H9 (cell line): ENCODE results near the gene CLEC20A. TPM values are rescaled to one million over a fixed set of nuclear protein-coding genes. Genes with fewer than 3 reads are reported as not detected.
"Not testable (repeated sequence)": the region's sequence is repeated elsewhere in the genome, so short reads cannot be mapped to it uniquely, and the experiment has no call there.

Experiments
- DNase-seq: peaks from one replicate; pipeline ENCODE4 v3.0.0-alpha.2; 2017
- H2AFZ ChIP-seq: one replicate; pipeline ENCODE4 v1.6.1; 2013; ENCODE audit warnings: mild to moderate bottlenecking, low read length, control low read depth, moderate library complexity
- H2AK5ac ChIP-seq: 2 replicates; pipeline ENCODE4 v1.6.1; 2013; ENCODE audit warnings: low read length, control low read depth, mixed read lengths; ENCODE audit not compliant: insufficient read length
- H2BK120ac ChIP-seq: one replicate; pipeline ENCODE4 v1.6.1; 2013; ENCODE audit warnings: low read depth, mild to moderate bottlenecking, low read length, control low read depth, inconsistent platforms; ENCODE audit not compliant: poor library complexity, severe bottlenecking
- H2BK12ac ChIP-seq: 2 replicates; pipeline ENCODE4 v1.6.1; 2013; ENCODE audit warnings: low read length, control low read depth, mixed read lengths, low read depth; ENCODE audit not compliant: insufficient read length
- H2BK15ac ChIP-seq: 2 replicates; pipeline ENCODE4 v1.6.1; 2013; ENCODE audit warnings: low read depth, low read length, control low read depth
- H2BK20ac ChIP-seq: one replicate; pipeline ENCODE4 v1.6.1; 2013; ENCODE audit warnings: low read depth, mild to moderate bottlenecking, low read length, control low read depth, inconsistent platforms; ENCODE audit not compliant: poor library complexity, severe bottlenecking
- H2BK5ac ChIP-seq: 2 replicates; pipeline ENCODE4 v1.6.1; 2013; ENCODE audit warnings: low read length, control low read depth, mixed read lengths; ENCODE audit not compliant: insufficient read length
- H3K14ac ChIP-seq: 2 replicates; pipeline ENCODE4 v1.6.1; 2013; ENCODE audit warnings: low read length, control low read depth; ENCODE audit not compliant: insufficient read depth
- H3K18ac ChIP-seq: 2 replicates; pipeline ENCODE4 v1.6.1; 2013; ENCODE audit warnings: low read depth, mild to moderate bottlenecking, mixed read lengths, low read length, control low read depth; ENCODE audit not compliant: insufficient read length
- H3K23ac ChIP-seq: 2 replicates; pipeline ENCODE4 v1.6.1; 2013; ENCODE audit warnings: low read length, control low read depth, mixed read lengths, low read depth; ENCODE audit not compliant: insufficient read length
- H3K23me2 ChIP-seq: 2 replicates; pipeline ENCODE4 v1.6.1; 2013; ENCODE audit warnings: low read depth, mild to moderate bottlenecking, mixed read lengths, low read length, control low read depth; ENCODE audit not compliant: insufficient read length, poor library complexity, severe bottlenecking
- H3K27ac ChIP-seq: 2 replicates; pipeline ENCODE4 v1.5.1; 2013; ENCODE audit warnings: low read length, control low read depth, mixed read lengths, low read depth; ENCODE audit not compliant: insufficient read length
- H3K27me3 ChIP-seq: 2 replicates; pipeline ENCODE4 v1.6.1; 2013; ENCODE audit warnings: low read length, control low read depth, inconsistent platforms; ENCODE audit not compliant: insufficient read depth
- H3K4ac ChIP-seq: 2 replicates; pipeline ENCODE4 v1.6.1; 2013; ENCODE audit warnings: low read depth, mild to moderate bottlenecking, control low read depth, inconsistent platforms, low read length, moderate library complexity
- H3K4me1 ChIP-seq: 2 replicates; pipeline ENCODE4 v1.6.1; 2013; ENCODE audit warnings: low read length, control low read depth, inconsistent platforms; ENCODE audit not compliant: insufficient read depth
- H3K4me2 ChIP-seq: 2 replicates; pipeline ENCODE4 v1.6.1; 2013; ENCODE audit warnings: low read length, control low read depth, mixed read lengths; ENCODE audit not compliant: insufficient read length, insufficient read depth
- H3K56ac ChIP-seq: 2 replicates; pipeline ENCODE4 v1.6.1; 2013; ENCODE audit warnings: low read depth, mild to moderate bottlenecking, mixed read lengths, low read length, control low read depth; ENCODE audit not compliant: insufficient read length
- H3K79me1 ChIP-seq: 2 replicates; pipeline ENCODE4 v1.6.1; 2013; ENCODE audit warnings: low read depth, mild to moderate bottlenecking, moderate library complexity, low read length, control low read depth, inconsistent platforms; ENCODE audit not compliant: insufficient read depth, poor library complexity, severe bottlenecking
- H3K79me2 ChIP-seq: 2 replicates; pipeline ENCODE4 v1.6.1; 2013; ENCODE audit warnings: low read length, control low read depth, inconsistent platforms; ENCODE audit not compliant: insufficient read depth
- H3K9ac ChIP-seq: 2 replicates; pipeline ENCODE4 v1.6.1; 2013; ENCODE audit warnings: low read length, control low read depth, mixed read lengths; ENCODE audit not compliant: insufficient read length; ENCODE audit errors: extremely low read depth
- H3K9me3 ChIP-seq: one replicate; pipeline ENCODE4 v1.6.1; 2013; ENCODE audit warnings: low read depth, low read length, inconsistent platforms; ENCODE audit not compliant: control insufficient read depth
- H3T11ph ChIP-seq: one replicate; pipeline ENCODE4 v1.6.1; 2013; ENCODE audit warnings: mild to moderate bottlenecking, low read length, control low read depth, inconsistent platforms
- H4K20me1 ChIP-seq: one replicate; pipeline ENCODE4 v1.6.1; 2013; ENCODE audit not compliant: control insufficient read depth, insufficient read length, insufficient read depth
- H4K5ac ChIP-seq: 2 replicates; pipeline ENCODE4 v1.6.1; 2013; ENCODE audit warnings: low read depth, mild to moderate bottlenecking, mixed read lengths, low read length, control low read depth; ENCODE audit not compliant: insufficient read length
- H4K8ac ChIP-seq: replicated peaks from 2 replicates; pipeline ENCODE4 v1.6.1; 2013; ENCODE audit warnings: low read length, control low read depth, mixed read lengths, low read depth; ENCODE audit not compliant: insufficient read length
- H4K91ac ChIP-seq: 2 replicates; pipeline ENCODE4 v1.6.1; 2013; ENCODE audit warnings: low read depth, mild to moderate bottlenecking, moderate library complexity, mixed read lengths, low read length, control low read depth; ENCODE audit not compliant: insufficient read length
- H3K27ac Mint-ChIP-seq, 3 experiments: 2 replicates in 2 of 3; 3 replicates in 1 of 3; pipeline ENCODE4 v1.8.0; 2020 to 2021; ENCODE audit warnings: mixed read lengths in 3 of 3, mild to moderate bottlenecking in 1 of 3, moderate library complexity in 1 of 3
- H3K27me3 Mint-ChIP-seq: 2 replicates; pipeline ENCODE4 v1.8.0; 2021; ENCODE audit warnings: low read depth, mild to moderate bottlenecking, moderate library complexity, mixed read lengths
- H3K36me3 Mint-ChIP-seq, 3 experiments: 2 replicates in 2 of 3; 3 replicates in 1 of 3; pipeline ENCODE4 v1.8.0; 2020 to 2021; ENCODE audit warnings: low read depth in 3 of 3, mixed read lengths in 3 of 3; ENCODE audit not compliant: insufficient read depth in 1 of 3
- H3K4me1 Mint-ChIP-seq, 2 experiments: 2 replicates each; pipeline ENCODE4 v1.8.0; 2020; ENCODE audit warnings: mixed read lengths in 2 of 2
- H3K4me3 Mint-ChIP-seq, 2 experiments: 2 replicates in 1 of 2; 3 replicates in 1 of 2; pipeline ENCODE4 v1.8.0; 2020 to 2021; ENCODE audit warnings: mild to moderate bottlenecking in 2 of 2, mixed read lengths in 2 of 2, moderate library complexity in 1 of 2
- H3K9me3 Mint-ChIP-seq, 2 experiments: 2 replicates in 1 of 2; 3 replicates in 1 of 2; pipeline ENCODE4 v1.8.0; 2020; ENCODE audit warnings: mild to moderate bottlenecking in 2 of 2, mixed read lengths in 2 of 2, moderate library complexity in 1 of 2
- CTCF ChIP-seq: fragments of 200-600 bp; sonication (generic); conservative IDR thresholded peaks from 3 replicates; pipeline ENCODE4 v1.8.0; 2021; ENCODE audit warnings: antibody characterized with exemption, mild to moderate bottlenecking
- WGBS: extraction: QIAGEN DNeasy Blood & Tissue Kit; methylation state at CpG from one replicate; pipeline ENCODE4 v1.1.7; 2013; ENCODE audit warnings: missing lambda C conversion rate, low lambda C conversion rate, mixed read lengths; ENCODE audit not compliant: insufficient read length; ENCODE audit errors: extremely low coverage; 5-methylcytosine and 5-hydroxymethylcytosine counted together
- total RNA-seq: library from RNA; stranded (reverse); gene quantifications from 2 replicates; pipeline ENCODE4 v1.2.1, GENCODE V29; 2021

Gene CLEC20A
- total RNA-seq, 1 experiment from 2014 or later = not detected

GRCh38 chr1:178503849-178504248, 7.1 kb upstream of the CLEC20A start:
- Mint-ChIP-seq H3K27ac (no peak overlapping the region; a peak in 1 of 7 replicates), H3K4me3 (no peak overlapping the region), H3K36me3 (no peaks in the 10 kb centered on the region), H3K9me3 (no peaks in the 10 kb centered on the region), H3K27me3 (peaks cover 2% of the 10 kb centered on the region), H3K4me1 (peaks cover 6 to 13% of the 10 kb centered on the region in 2 experiments)
- Histone ChIP-seq H3K9ac (no peak overlapping the region), H2BK12ac (no peak overlapping the region), H3K27ac (no peak overlapping the region), H3K27me3 (no peaks in the 10 kb centered on the region), H3K79me1 (no peaks in the 10 kb centered on the region), H2BK20ac (no peak overlapping the region), H2AK5ac (no peak overlapping the region), H3T11ph (no peak overlapping the region), H3K9me3 (no peaks in the 10 kb centered on the region), H3K14ac (no peak overlapping the region), H2BK15ac (no peak overlapping the region), H3K4me1 (no peaks in the 10 kb centered on the region), H3K79me2 (no peaks in the 10 kb centered on the region), H3K23me2 (no peaks in the 10 kb centered on the region), H3K18ac (no peak overlapping the region), H2BK5ac (no peak overlapping the region), H3K4ac (no peak overlapping the region), H2AFZ (no peak overlapping the region), H4K20me1 (no peaks in the 10 kb centered on the region), H3K4me2 (no peak overlapping the region), H3K56ac (no peak overlapping the region), H3K23ac (no peak overlapping the region), H4K8ac (no peak overlapping the region), H4K5ac (no peak overlapping the region), H2BK120ac (no peak overlapping the region), H4K91ac (no peak overlapping the region)
- DNase-seq = no peak
- no CpG with 5 or more reads among the region's 6 CpGs for WGBS
- no peak for TF ChIP-seq CTCF

GRCh38 chr1:178503316-178503715, 6.6 kb upstream of the CLEC20A start:
- not testable (repeated sequence) for H3K9ac ChIP-seq, H4K8ac ChIP-seq, H2BK20ac ChIP-seq, H3K27ac ChIP-seq, H3K23ac ChIP-seq, H3K4me1 ChIP-seq, H3K4ac ChIP-seq, H3K36me3 Mint-ChIP-seq, H3K4me2 ChIP-seq, H3K23me2 ChIP-seq, H4K20me1 ChIP-seq, H3K27ac Mint-ChIP-seq, H2BK5ac ChIP-seq, H4K91ac ChIP-seq, H2BK12ac ChIP-seq, H2BK120ac ChIP-seq, H3K9me3 ChIP-seq, H3K27me3 ChIP-seq, H3K27me3 Mint-ChIP-seq, H2AK5ac ChIP-seq, H3K14ac ChIP-seq, H3K9me3 Mint-ChIP-seq, H3K79me1 ChIP-seq, H4K5ac ChIP-seq, H3T11ph ChIP-seq, H3K4me3 Mint-ChIP-seq, H3K18ac ChIP-seq, H2BK15ac ChIP-seq, H3K79me2 ChIP-seq, H3K56ac ChIP-seq, H2AFZ ChIP-seq, DNase-seq
- peaks cover 6 to 13% of the 10 kb centered on the region in 2 experiments for H3K4me1 Mint-ChIP-seq
- WGBS = no CpG with 5 or more reads among the region's 14 CpGs
